ENCODE measurements around the gene ZNF280D.

- TF ChIP-seq POLR2A (IDR thresholded peaks at IDR 0.05) (no peak), CTCF (IDR thresholded peaks at IDR 0.05) (no peak)
These were observed 999 bp downstream of the ZNF280D start for GRCh38 chr15:56732135-56732885.
